ENCODE results near the gene GOT1. TPM values are rescaled to one million over a fixed set of nuclear protein-coding genes. Genes with fewer than 3 reads are reported as not detected.

Gene GOT1
- polyA plus RNA-seq, 4 donors, result 23.5 to 105 (median 72.0) TPM

DNA sequence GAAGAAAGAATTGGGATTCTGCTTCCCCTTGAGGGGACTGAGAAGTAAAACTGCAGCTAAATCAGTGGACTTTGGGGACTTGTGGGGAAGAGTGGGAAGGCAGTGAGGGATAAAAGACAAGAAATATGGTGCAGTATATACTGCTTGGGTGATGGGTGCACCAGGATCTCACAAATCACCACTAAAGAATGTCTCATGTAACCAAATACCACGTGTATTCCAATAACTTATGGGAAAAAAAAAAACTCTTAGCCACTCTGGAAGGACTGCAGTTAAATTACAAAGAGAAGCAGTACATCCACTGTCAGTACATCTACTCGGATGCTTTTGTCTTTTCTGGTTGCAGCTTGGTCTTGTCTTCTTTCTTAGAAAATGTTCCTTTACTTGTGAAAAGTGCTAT is 27.4 kb upstream of the GOT1 start:
- FAIRE-seq (no peak), DNase-seq (no peak)
- Histone ChIP-seq H3K27ac (ENCODE audit: low read depth in 1 of 3, low read length in 2 of 3) (no peak overlapping the region), H3K9me3 (ENCODE audit: control insufficient read depth in 2 of 2, insufficient read depth in 1 of 2, low read depth in 1 of 2, low read length in 1 of 2) (no peaks in the 10 kb centered on the region), H3K4me1 (ENCODE audit: control insufficient read depth in 3 of 3, insufficient read depth in 2 of 3, low read depth in 1 of 3, low read length in 2 of 3) (no peaks in the 10 kb centered on the region), H3K36me3 (ENCODE audit: control insufficient read depth in 3 of 3, insufficient read depth in 2 of 3, low read depth in 1 of 3, low read length in 3 of 3) (no peaks in the 10 kb centered on the region), H3K27me3 (ENCODE audit: control insufficient read depth in 3 of 3, insufficient read depth in 3 of 3, low read length in 3 of 3) (peaks cover 0 to 15% (median 0%) of the 10 kb centered on the region in 3 donors), H3K4me3 (ENCODE audit: low read depth in 1 of 3, low read length in 3 of 3) (no peak overlapping the region)
- 43 to 50% (median 45%) methylated on average over 2 of the region's 2 CpGs for WGBS, 3 donors

- no peak overlapping the region for H3K4me3 ChIP-seq (ENCODE audit: low read depth in 1 of 3, low read length in 3 of 3)
- no peak overlapping the region for H3K27ac ChIP-seq (ENCODE audit: low read depth in 1 of 3, low read length in 2 of 3)
- DNase-seq (no peak), FAIRE-seq (no peak)
- H3K36me3 ChIP-seq (ENCODE audit: control insufficient read depth in 3 of 3, insufficient read depth in 2 of 3, low read depth in 1 of 3, low read length in 3 of 3), result no peaks in the 10 kb centered on the region
- no peaks in the 10 kb centered on the region for H3K4me1 ChIP-seq (ENCODE audit: control insufficient read depth in 3 of 3, insufficient read depth in 2 of 3, low read depth in 1 of 3, low read length in 2 of 3)
- peaks cover 0 to 18% (median 0%) of the 10 kb centered on the region in 3 donors for H3K27me3 ChIP-seq (ENCODE audit: control insufficient read depth in 3 of 3, insufficient read depth in 3 of 3, low read length in 3 of 3)
- H3K9me3 ChIP-seq (ENCODE audit: control insufficient read depth in 2 of 2, insufficient read depth in 1 of 2, low read depth in 1 of 2, low read length in 1 of 2), result no peaks in the 10 kb centered on the region
- 82 to 90% (median 84%) methylated on average over 2 of the region's 2 CpGs for WGBS, 3 donors
Observed at GRCh38 chr10:99456931-99457288, 26.5 kb upstream of the GOT1 start.

DNA sequence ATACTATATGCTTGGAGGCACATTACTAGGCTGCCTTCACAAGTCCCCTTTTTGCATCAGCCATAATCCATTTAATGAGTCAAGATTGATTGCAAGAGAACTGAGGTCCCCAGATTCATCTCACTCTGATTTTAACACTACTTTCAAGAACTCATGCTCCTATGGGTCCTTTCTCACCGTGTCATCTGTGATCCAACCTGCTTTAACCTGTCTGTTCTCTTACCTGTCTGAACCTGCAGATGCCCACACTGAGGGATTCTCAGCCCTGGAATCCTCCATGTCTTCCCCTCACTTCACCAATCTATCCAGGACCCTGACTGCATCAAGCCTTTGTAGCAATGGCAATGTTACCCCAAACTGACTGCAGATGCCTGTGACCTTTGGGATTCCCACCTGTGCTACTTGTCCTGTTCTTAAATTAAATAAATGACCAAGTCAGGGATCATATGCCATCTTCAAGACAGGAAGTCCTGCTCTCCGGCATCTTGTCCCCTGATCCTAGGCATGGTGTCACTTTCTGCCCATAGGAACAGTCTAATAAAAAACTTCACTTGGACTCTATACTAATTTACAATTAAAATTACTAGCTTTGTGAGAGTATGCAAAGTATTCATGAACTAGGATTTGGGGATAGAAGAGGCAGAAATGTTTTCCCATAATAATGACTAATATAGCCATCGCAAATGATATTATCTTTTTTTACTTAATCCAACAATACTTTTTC is 25.9 kb upstream of the GOT1 start:
- DNase-seq (no peak), FAIRE-seq (no peak)
- H3K27ac ChIP-seq (ENCODE audit: low read depth in 1 of 3, low read length in 2 of 3), result no peak overlapping the region
- no peaks in the 10 kb centered on the region for H3K9me3 ChIP-seq (ENCODE audit: control insufficient read depth in 2 of 2, insufficient read depth in 1 of 2, low read depth in 1 of 2, low read length in 1 of 2)
- no peak overlapping the region for H3K4me3 ChIP-seq (ENCODE audit: low read depth in 1 of 3, low read length in 3 of 3)
- H3K27me3 ChIP-seq (ENCODE audit: control insufficient read depth in 3 of 3, insufficient read depth in 3 of 3, low read length in 3 of 3), result peaks cover 0 to 21% (median 0%) of the 10 kb centered on the region in 3 donors
- no peaks in the 10 kb centered on the region for H3K36me3 ChIP-seq (ENCODE audit: control insufficient read depth in 3 of 3, insufficient read depth in 2 of 3, low read depth in 1 of 3, low read length in 3 of 3)
- 83 to 90% (median 88%) methylated on average over 3 of the region's 3 CpGs for WGBS, 3 donors
- no peaks in the 10 kb centered on the region for H3K4me1 ChIP-seq (ENCODE audit: control insufficient read depth in 3 of 3, insufficient read depth in 2 of 3, low read depth in 1 of 3, low read length in 2 of 3)

GRCh38 chr10:99451981-99452380 is 21.6 kb upstream of the GOT1 start:
- no peaks in the 10 kb centered on the region for H3K9me3 ChIP-seq (ENCODE audit: control insufficient read depth in 2 of 2, insufficient read depth in 1 of 2, low read depth in 1 of 2, low read length in 1 of 2)
- H3K36me3 ChIP-seq (ENCODE audit: control insufficient read depth in 3 of 3, insufficient read depth in 2 of 3, low read depth in 1 of 3, low read length in 3 of 3), result no peaks in the 10 kb centered on the region
- H3K4me1 ChIP-seq (ENCODE audit: control insufficient read depth in 3 of 3, insufficient read depth in 2 of 3, low read depth in 1 of 3, low read length in 2 of 3), result no peaks in the 10 kb centered on the region
- 31 to 59% (median 37%) methylated on average over 1 of the region's 1 CpG for WGBS, 3 donors
- H3K27me3 ChIP-seq (ENCODE audit: control insufficient read depth in 3 of 3, insufficient read depth in 3 of 3, low read length in 3 of 3), result peaks cover 0 to 44% (median 3%) of the 10 kb centered on the region in 3 donors
- H3K27ac ChIP-seq (ENCODE audit: low read depth in 1 of 3, low read length in 2 of 3), result peak overlapping the region in 1 of 3 donors; percentile 23
- no peak overlapping the region for H3K4me3 ChIP-seq (ENCODE audit: low read depth in 1 of 3, low read length in 3 of 3)
- FAIRE-seq, result no peak
- DNase-seq, result no peak

DNA sequence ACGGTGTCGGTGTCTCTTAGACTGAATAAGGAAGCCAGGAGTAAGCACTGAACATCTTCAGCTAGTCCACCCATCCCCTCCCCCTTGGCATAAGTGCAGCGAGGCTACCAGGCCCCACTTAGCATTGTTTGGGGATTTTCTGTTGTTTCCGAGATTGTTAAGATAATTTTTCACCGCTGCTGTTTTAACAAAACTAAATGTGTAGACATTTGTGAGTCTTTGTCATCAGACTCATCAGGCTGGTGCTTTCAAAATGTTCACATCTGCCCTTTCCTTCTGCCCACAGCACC is 21.0 kb upstream of the GOT1 start:
- no peaks in the 10 kb centered on the region for H3K4me1 ChIP-seq (ENCODE audit: control insufficient read depth in 3 of 3, insufficient read depth in 2 of 3, low read depth in 1 of 3, low read length in 2 of 3)
- FAIRE-seq (no peak), DNase-seq (no peak)
- H3K27ac ChIP-seq (ENCODE audit: low read depth in 1 of 3, low read length in 2 of 3), result peak overlapping the region in 2 of 3 donors; percentile 23 to 55
- no peaks in the 10 kb centered on the region for H3K36me3 ChIP-seq (ENCODE audit: control insufficient read depth in 3 of 3, insufficient read depth in 2 of 3, low read depth in 1 of 3, low read length in 3 of 3)
- H3K4me3 ChIP-seq (ENCODE audit: low read depth in 1 of 3, low read length in 3 of 3), result no peak overlapping the region
- H3K27me3 ChIP-seq (ENCODE audit: control insufficient read depth in 3 of 3, insufficient read depth in 3 of 3, low read length in 3 of 3), result peaks cover 0 to 44% (median 3%) of the 10 kb centered on the region in 3 donors
- WGBS, 3 donors, result 22 to 39% (median 37%) methylated on average over 5 of the region's 5 CpGs
- no peaks in the 10 kb centered on the region for H3K9me3 ChIP-seq (ENCODE audit: control insufficient read depth in 2 of 2, insufficient read depth in 1 of 2, low read depth in 1 of 2, low read length in 1 of 2)

- Histone ChIP-seq H3K4me3 (ENCODE audit: low read depth in 1 of 3, low read length in 3 of 3) (no peak overlapping the region), H3K9me3 (ENCODE audit: control insufficient read depth in 2 of 2, insufficient read depth in 1 of 2, low read depth in 1 of 2, low read length in 1 of 2) (no peaks in the 10 kb centered on the region), H3K36me3 (ENCODE audit: control insufficient read depth in 3 of 3, insufficient read depth in 2 of 3, low read depth in 1 of 3, low read length in 3 of 3) (no peaks in the 10 kb centered on the region), H3K4me1 (ENCODE audit: control insufficient read depth in 3 of 3, insufficient read depth in 2 of 3, low read depth in 1 of 3, low read length in 2 of 3) (no peaks in the 10 kb centered on the region), H3K27ac (ENCODE audit: low read depth in 1 of 3, low read length in 2 of 3) (peak overlapping the region in 2 of 3 donors; percentile 66 to 76), H3K27me3 (ENCODE audit: control insufficient read depth in 3 of 3, insufficient read depth in 3 of 3, low read length in 3 of 3) (peaks cover 0 to 44% (median 3%) of the 10 kb centered on the region in 3 donors)
- no peak for FAIRE-seq
- DNase-seq, result no peak
- 22 to 36% (median 28%) methylated on average over 6 of the region's 6 CpGs for WGBS, 3 donors
Observed at GRCh38 chr10:99450624-99451498, 20.4 kb upstream of the GOT1 start.

DNA sequence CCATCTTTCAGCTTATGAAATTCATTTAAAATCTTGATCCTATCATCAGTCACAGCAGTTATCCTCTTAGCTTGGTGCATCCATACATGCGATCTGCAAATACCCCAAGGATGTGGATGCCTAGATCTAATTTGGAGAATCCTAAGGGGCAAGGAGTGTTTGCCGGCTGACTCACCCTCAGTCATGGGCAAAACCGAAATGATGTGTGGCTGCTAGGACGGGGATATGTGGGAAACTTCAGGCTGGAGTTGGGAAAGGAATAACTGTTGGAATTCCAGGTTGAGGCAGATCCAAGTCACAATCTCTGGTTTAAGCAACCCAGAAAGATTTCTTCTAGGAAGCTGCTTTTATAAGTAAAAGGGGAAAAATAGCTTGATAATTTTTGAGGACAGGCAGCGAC is 19.7 kb upstream of the GOT1 start:
- no peaks in the 10 kb centered on the region for H3K9me3 ChIP-seq (ENCODE audit: control insufficient read depth in 2 of 2, insufficient read depth in 1 of 2, low read depth in 1 of 2, low read length in 1 of 2)
- no peak for FAIRE-seq
- H3K27me3 ChIP-seq (ENCODE audit: control insufficient read depth in 3 of 3, insufficient read depth in 3 of 3, low read length in 3 of 3), result peaks cover 0 to 42% (median 3%) of the 10 kb centered on the region in 3 donors
- peak overlapping the region in 2 of 3 donors; percentile 66 to 76 for H3K27ac ChIP-seq (ENCODE audit: low read depth in 1 of 3, low read length in 2 of 3)
- WGBS, 3 donors, result 40 to 50% (median 44%) methylated on average over 5 of the region's 5 CpGs
- H3K4me1 ChIP-seq (ENCODE audit: control insufficient read depth in 3 of 3, insufficient read depth in 2 of 3, low read depth in 1 of 3, low read length in 2 of 3), result no peaks in the 10 kb centered on the region
- H3K4me3 ChIP-seq (ENCODE audit: low read depth in 1 of 3, low read length in 3 of 3), result no peak overlapping the region
- H3K36me3 ChIP-seq (ENCODE audit: control insufficient read depth in 3 of 3, insufficient read depth in 2 of 3, low read depth in 1 of 3, low read length in 3 of 3), result no peaks in the 10 kb centered on the region
- DNase-seq, result no peak

DNA sequence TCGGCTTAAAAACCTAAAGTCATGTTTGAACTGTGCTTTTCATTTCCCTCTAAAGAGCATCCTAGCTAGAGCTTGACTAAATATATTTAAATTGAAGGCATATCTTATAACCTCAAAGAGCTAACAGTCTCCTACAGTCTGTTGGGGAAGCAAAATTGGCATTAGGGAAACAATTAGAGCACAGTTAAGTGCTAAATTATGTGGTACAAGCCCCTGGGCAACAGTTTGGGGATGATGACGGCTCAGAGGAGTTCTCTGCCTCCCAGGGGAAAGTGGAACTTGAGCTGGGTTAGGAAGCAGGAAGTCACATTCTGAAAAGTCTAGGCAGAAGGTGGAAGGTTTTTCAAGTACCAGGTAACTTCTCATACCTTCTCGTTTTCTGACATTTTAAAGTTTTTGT is 18.6 kb upstream of the GOT1 start:
- Histone ChIP-seq H3K9me3 (ENCODE audit: control insufficient read depth in 2 of 2, insufficient read depth in 1 of 2, low read depth in 1 of 2, low read length in 1 of 2) (no peaks in the 10 kb centered on the region), H3K27me3 (ENCODE audit: control insufficient read depth in 3 of 3, insufficient read depth in 3 of 3, low read length in 3 of 3) (peaks cover 0 to 50% (median 3%) of the 10 kb centered on the region in 3 donors), H3K4me1 (ENCODE audit: control insufficient read depth in 3 of 3, insufficient read depth in 2 of 3, low read depth in 1 of 3, low read length in 2 of 3) (no peaks in the 10 kb centered on the region), H3K27ac (ENCODE audit: low read depth in 1 of 3, low read length in 2 of 3) (peak overlapping the region in 2 of 3 donors; percentile 44 to 73), H3K36me3 (ENCODE audit: control insufficient read depth in 3 of 3, insufficient read depth in 2 of 3, low read depth in 1 of 3, low read length in 3 of 3) (no peaks in the 10 kb centered on the region), H3K4me3 (ENCODE audit: low read depth in 1 of 3, low read length in 3 of 3) (no peak overlapping the region)
- FAIRE-seq (no peak), DNase-seq (no peak)
- WGBS, 3 donors, result 68 to 73% (median 71%) methylated on average over 3 of the region's 3 CpGs
